GM21360 (cell line): Measurements from ENCODE around the gene NCOR2.

Source experiments
- ATAC-seq: cut with Tn5 transposase; IDR thresholded peaks from one replicate; pipeline ENCODE4 v1.9.1; 2021; ENCODE audit warnings: mild to moderate bottlenecking, moderate library complexity; ENCODE audit not compliant: unreplicated experiment

NCOR2 gene

GRCh38 chr12:124566997-124567672 is at the start of gene NCOR2:
Gene NCOR2 (minus strand): TSS chr12:124567612. CDS start chr12:124495251, 72,361 bp downstream.
- peak; percentile 24 for ATAC-seq

GRCh38 chr12:124616394-124617221 is 49.2 kb upstream of the NCOR2 start:
- ATAC-seq = no peak

DNA sequence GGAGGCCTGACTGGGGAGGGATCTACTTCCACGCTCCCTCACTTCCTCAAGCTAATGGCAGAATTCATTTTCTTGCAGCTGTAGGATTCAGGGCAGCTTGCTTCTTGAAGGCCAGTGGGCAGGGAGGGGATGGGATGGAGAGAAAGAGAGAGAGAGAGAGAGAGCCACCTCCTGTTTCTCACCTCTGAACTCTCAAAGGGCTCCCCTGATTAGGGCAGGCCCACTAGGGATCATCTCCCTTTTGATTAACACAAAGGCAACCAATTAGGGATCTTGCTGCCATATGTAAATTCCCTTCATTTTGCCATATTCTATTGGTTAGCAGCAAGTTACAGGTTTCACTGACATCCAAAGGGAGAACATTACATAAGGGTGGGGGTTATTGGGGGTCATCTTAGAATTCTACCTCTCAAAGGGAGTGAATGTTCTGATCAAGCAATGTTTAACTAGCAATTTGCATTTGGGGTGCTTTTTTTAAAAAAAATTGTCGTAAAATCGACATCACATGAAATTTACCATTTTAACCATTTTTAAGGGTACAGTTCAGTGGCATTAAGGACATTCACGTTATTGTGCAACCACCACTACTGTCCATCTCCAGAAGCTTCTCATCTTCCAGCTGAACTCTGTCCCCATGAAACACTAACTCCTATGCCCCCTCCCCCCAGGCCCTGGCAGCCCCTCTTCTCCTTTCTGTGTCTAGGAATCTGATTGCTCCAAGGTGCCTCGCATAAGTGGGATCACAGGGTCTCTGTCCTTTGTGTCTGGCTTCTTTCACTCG is 47.3 kb upstream of the NCOR2 start:
- no peak for ATAC-seq

DNA sequence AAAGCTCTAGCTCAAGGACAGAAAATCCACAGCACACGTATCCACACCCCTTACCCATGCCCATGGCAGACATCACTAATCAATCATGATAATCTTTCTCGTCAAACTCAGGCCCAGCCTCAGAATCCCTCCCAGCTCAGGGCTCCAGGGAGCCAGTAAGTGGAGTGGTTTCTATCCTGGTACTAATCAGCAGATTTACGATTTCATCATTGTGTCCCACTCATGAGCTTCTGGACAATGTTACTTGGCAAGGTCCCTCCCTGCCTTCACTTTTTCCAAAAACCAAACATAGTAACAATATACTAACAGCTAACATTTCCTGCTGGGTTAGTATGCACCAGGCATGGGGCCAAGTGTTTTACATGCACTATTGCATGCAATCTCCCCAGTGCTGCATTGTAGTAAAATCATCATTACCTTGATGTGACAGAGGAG is 45.8 kb upstream of the NCOR2 start:
- ATAC-seq = no peak

GRCh38 chr12:124612410-124612680 is 44.9 kb upstream of the NCOR2 start:
- no peak for ATAC-seq

DNA sequence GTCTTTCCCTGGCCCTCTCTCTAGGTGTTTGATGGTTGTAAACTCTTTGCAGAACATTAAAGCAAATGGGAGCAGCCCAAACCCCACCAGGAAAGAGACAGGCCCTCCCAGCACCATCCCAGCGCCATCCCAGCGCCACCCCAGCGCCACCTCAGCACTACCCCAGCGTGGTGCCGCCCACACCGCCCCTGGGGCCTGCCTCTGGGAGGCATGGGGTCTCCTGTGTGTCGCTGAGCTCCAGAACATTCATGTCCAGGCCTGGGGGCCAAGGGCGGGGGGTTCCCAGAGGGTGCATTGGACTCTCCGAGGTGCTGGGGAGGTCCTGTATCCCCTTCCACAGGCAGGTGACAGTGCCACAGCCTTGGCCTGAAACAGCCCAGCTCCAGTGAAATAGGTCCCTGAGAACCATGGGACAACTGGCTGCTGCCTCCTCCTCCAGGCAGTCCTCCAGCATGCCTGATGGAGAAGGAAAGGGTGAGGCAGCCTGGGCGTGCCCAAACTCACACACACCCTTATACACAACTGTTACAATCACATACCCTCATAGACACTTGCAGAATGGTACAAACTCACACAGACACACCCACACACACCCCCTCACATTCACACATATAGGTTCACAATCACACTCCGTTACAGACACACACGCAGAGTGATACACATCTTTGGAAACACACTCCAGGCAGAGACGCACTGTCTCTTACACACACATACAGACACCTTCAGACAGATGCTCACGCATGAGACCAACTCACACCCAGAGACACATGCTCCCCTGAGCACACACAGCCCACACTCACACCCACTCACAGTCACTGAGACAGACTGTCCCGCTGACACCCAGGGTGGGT is 44.4 kb upstream of the NCOR2 start:
- no peak for ATAC-seq

GRCh38 chr12:124610629-124611558 is 43.5 kb upstream of the NCOR2 start:
- ATAC-seq = no peak

- ATAC-seq = no peak
These were observed 42.7 kb upstream of the NCOR2 start for GRCh38 chr12:124610021-124610612.

DNA sequence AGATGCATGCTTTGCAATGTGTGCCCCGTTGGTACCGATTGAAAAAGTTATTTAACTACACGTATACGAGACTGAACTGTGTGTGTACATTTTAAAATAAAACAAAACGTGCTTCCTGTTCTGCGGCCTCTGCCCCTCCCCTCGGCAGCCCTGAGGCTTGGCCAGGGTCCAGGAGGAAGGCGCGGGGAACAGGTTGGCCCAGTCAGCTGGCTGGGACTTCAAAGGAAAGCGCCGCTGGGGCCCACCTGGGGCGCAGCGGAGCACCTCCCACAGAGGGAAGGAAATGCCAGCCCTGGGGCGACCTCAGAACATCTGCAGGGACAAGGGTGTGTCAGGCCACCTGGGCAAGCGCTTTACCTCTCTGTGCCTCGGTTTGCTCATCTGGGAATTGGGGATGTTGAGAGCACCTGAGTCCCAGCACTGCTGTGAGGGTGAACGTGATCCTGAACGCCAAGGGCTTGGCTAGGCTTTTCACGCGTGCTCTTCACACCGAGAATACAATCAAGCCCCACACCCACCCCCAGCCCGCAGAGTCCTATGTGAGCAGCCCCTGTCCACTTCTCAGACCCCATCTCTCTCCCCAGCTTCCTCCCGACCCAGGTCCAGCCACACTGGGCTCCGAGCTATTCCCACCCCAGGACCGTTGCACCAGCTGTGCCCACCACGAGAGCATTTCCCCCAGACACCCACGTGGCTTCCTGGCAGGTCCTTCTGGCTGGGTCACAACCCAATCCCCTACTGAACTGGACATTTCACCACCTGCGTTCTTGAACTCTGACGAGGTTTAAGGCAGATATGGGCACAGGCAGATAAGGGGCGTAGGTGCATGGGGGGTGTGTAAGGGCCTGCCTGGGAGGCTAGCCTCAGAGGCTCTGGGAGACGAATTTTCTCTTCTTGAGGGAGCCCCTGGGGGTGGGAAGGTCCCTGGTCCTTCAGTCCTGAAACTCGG is 41.9 kb upstream of the NCOR2 start:
- peak; percentile 68 for ATAC-seq

DNA sequence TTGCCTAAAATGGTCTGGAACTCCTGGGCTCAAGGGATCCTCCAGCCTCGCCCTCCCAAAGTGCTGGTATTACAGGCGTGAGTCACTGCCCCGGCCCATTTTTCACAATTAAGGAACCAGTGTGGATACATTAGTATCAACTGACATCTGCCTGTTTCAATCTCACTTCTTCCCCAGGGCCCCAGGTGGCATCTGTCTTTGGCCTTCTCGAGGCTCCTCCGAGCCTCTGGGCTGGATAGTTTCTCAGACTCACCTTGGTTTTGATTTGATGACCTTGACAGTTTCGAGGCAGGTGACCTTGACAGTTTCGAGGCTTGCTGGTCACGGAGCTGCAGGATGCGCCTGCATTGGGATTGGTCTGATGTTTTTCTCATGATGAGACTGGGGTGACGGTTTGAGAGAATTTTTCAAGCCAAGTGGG is 41.0 kb upstream of the NCOR2 start:
- ATAC-seq = peak; percentile 23

DNA sequence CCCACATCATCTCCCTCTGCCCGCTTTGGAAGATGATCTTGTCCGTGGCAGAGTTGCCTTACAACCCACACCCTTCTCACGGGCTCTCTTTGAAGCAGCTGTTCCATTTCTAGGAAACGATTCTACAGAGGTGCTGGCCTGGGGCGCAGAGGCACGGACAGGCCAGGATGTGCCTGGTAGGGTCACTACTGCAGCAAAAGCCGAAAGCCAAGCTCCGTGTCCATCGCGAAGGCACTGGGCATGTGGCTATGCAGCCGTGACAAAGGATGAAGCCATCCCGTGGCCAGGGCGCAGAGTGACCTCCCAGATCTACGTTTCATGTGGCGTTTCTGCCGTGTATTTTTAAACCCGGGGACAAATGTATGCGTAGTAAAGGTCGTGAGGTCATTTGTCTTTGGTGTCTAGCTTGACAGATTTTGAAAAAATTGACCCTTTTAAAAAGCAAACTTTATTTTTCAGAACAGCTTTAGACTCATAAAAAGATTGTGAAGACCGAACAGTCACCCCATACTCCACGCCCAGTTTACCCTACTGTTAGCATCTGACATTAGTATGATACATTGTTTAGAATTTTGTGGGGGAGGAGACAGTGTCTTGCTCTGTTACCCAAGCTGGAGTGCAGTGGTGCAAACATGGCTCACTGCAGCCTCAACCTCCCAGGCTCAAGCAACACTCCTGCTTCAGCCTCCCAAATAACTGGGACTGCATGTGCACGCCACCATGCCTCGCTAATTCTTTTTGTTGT is 40.4 kb upstream of the NCOR2 start:
- no peak for ATAC-seq

GRCh38 chr12:124605883-124606774 is 38.7 kb upstream of the NCOR2 start:
- ATAC-seq = no peak

DNA sequence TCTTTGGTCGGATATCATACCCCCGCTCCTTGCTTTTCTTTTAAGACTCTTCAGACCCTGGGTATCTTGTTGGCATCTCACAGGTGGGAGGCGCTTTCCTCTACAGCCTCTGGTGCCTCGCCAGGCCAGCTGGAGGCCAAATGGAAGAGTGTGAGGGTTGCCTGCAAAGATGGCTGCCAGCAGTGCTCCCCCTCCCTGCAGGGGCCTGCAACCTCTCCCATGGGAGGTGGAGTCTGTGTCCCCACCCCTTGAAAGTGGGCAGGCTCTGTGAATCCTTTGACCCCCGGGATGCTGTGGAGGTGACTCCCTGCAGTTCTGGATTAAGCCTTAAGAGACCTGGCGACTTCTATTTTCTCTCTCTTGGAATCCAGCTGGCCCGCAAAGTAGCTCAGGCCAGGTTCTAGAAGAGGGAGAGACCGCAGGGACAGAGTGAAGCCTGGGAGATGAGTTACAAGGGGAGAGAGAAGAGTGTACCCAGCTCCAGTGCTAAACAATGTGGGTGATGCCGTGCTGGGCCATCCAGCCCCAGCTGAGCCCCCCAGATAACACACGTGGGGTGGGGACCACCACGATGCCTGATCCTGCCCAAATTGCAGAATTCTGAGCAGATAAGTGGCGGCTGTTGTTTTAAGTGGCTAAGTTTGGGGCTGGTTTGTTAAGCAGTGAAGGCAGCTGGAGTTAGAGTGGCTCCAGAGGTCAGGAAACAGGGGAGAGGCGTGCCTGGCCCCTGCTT is 37.9 kb upstream of the NCOR2 start:
- no peak for ATAC-seq

DNA sequence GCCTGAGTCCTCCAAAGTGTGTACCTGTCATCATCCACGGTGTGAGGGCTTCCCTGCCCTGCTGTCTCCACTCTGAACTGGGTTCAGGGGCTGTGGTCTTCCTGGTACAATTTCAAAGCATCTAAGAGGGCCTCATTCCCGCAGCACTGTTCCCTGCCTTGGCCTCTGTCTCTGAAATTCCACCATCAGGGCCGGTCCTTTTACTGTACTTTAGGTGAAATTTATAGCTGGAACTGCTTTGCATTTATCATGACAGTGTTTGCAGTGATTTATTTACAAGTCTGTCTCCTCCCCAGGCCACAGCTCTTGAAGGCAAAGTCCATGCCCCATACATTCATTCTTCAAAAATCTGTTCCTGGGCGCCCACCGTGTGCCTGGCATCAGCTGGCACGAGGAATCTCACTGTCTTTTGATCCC is 36.9 kb upstream of the NCOR2 start:
- ATAC-seq = no peak

DNA sequence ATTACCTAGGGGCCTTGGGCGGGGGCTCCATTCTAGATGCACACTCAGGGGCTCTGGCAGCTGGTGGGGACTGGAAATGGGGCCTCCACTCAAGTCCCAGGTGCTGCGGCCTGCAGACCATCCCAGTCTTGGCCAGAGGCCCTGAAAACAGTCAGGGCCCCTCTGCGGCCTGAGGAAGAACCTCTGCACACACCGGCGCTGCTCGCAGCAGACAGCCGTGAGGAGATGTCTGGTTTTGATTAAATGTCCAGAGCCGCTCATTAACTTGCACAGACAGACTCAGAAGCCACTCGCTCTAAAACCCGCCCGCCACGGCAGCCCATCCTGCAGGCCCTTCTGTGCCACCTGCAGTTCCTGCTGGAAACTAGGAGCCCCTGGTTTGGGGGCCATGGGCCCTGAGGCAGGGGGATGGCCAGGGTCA is 36.4 kb upstream of the NCOR2 start:
- ATAC-seq = no peak

DNA sequence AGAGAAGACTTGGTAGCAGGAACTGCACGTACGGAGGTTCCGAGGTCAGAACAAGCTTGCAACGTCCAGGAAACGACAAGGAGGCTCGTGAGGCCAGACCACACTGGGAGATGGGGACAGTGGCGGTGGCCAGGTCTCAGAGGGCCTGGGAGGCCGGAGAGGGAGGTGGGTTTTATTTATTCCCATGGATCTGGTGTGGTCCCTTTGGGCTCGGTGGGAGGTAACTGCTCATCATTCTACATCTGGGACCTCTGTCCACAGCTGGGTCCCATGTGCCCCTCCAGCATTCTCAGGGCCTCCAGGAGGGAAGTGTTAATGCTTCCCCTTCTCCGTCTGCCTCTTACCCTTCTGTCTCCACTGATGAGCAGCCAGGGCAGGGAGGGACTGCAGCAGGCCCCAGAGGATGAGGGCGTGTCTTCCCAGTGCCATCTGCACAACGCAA is 35.7 kb upstream of the NCOR2 start:
- ATAC-seq = no peak
